Pancreas (tissue), 10 donors: Measurements from ENCODE around the gene ABCD3. TPM values are rescaled to one million over a fixed set of nuclear protein-coding genes. Genes with fewer than 3 reads are reported as not detected.

Experiments used
- ATAC-seq, 4 donors: fragments of 200-7000 bp; cut with Tn5 transposase; one replicate each; pipeline versions ENCODE4 v1.8.0 to v1.9.1; 2020; ENCODE audit warnings: mild to moderate bottlenecking in 4 of 4, moderate library complexity in 4 of 4
- DNase-seq, 6 donors: peaks; one replicate each; pipeline ENCODE4 v3.0.0-alpha.2; 2020
- FAIRE-seq: peaks from 2 replicates; lab custom pipeline; 2012; peaks lifted over from hg19 to GRCh38; lab: Jason Lieb, UNC
- H3K27ac ChIP-seq, 4 donors: fragments of 200-600 bp; sonication (generic); 1 replicate in 3 of 4; 2 replicates in 1 of 4; pipeline versions ENCODE4 v1.5.0 to v1.8.0; 2020
- H3K27me3 ChIP-seq, 4 donors: fragments of 200-600 bp; one replicate each; pipeline ENCODE4 v1.8.0; 2021
- H3K36me3 ChIP-seq, 3 donors: fragments of 200-600 bp; sonication (generic) in 1 of 3; one replicate each; pipeline versions ENCODE4 v1.5.0 to v1.8.0; 2020 to 2021
- H3K4me1 ChIP-seq, 3 donors: fragments of 200-600 bp; one replicate each; pipeline ENCODE4 v1.8.0; 2021
- H3K4me3 ChIP-seq, 4 donors: fragments of 200-600 bp; sonication (generic) in 2 of 4; one replicate each; pipeline versions ENCODE4 v1.5.0 to v1.8.0; 2020 to 2021
- H3K9me3 ChIP-seq, 4 donors: fragments of 200-600 bp; one replicate each; pipeline ENCODE4 v1.8.0; 2021
- CTCF ChIP-seq, 4 donors: fragments of 200-600 bp; sonication (generic) in 3 of 4; IDR thresholded peaks; one replicate each; pipeline versions ENCODE4 v1.5.0 to v1.8.0; 2021; ENCODE audit warnings: antibody characterized with exemption in 4 of 4
- WGBS, 2 donors: extraction: QIAGEN DNeasy Blood & Tissue Kit; methylation state at CpG; one replicate each; pipeline ENCODE4 v1.1.7; 2013; 5-methylcytosine and 5-hydroxymethylcytosine counted together
- intact Hi-C, 3 donors: fragments of 100-400 bp; cut with DNase I; formaldehyde crosslinking; loops; one replicate each; pipeline versions ENCODE4 v1.11.1 to v1.14.2; 2022
- polyA plus RNA-seq, 2 donors: library from polyadenylated mRNA; stranded (reverse); fragments of 200-250 nt; gene quantifications; one replicate each; pipeline ENCODE4 v1.2.3, GENCODE V29; 2013
- total RNA-seq, 6 donors: library from RNA; stranded (reverse); fragmentation: NEBNext Ultra II Directional in 4 of 6; extraction: Animal tissue kit (Norgen Biotek cat#: 25700) in 4 of 6; gene quantifications; one replicate each; pipeline versions ENCODE4 v1.2.1 to v1.2.4, GENCODE V29; 2021 to 2023
- donor health status: healthy with polysubstance abuse.
- donor health status: DM: no; HTN: no; CAD: no; lungs with moderate emphysema.
- donor health status: DM: no; HTN: no; CAD: no.
- donor health status: control.
- donor health status: control.
- donor health status: Bipolar disorder and iron deficiency.
- donor health status: DM: yes; HTN: yes; CAD: no.
- donor health status: DM: no; HTN: no; CAD: no.
- donor health status: DM: no; HTN: no; CAD: no.
- donor health status: DM: yes; HTN: yes; CAD: no.

Gene ABCD3
- total and polyA plus RNA-seq, 8 donors: 11.7 to 35.8 (median 30.8) TPM

GRCh38 chr1:94527447-94528031 is 109.3 kb downstream of the ABCD3 start:
- Histone ChIP-seq H3K4me3 (no peak overlapping the region), H3K4me1 (peaks cover 0 to 9% (median 0%) of the 10 kb centered on the region in 3 donors), H3K36me3 (peaks cover 0 to 14% (median 0%) of the 10 kb centered on the region in 3 donors), H3K27me3 (no peaks in the 10 kb centered on the region), H3K27ac (peak overlapping the region in 2 of 4 donors; percentile 1 to 50), H3K9me3 (no peaks in the 10 kb centered on the region)
- TF ChIP-seq CTCF (IDR thresholded peaks at IDR 0.05): no peak
- intact Hi-C loops: loop anchor here in 1 of 3 donors (5.0 to 10.0 kb wide), 2 partner anchors 280 to 517 kb away; no protein-coding TSS in a partner anchor
- WGBS, 2 donors: 0 to 5% methylated on average over 1 of the region's 1 CpG
- peak in 1 of 6 donors; percentile 60 for DNase-seq
- peak; percentile 63 to 76 (median 72) for ATAC-seq
- no peak for FAIRE-seq

GRCh38 chr1:94528299-94528698 is 110.1 kb downstream of the ABCD3 start:
- Histone ChIP-seq H3K27me3 (no peaks in the 10 kb centered on the region), H3K4me3 (no peak overlapping the region), H3K4me1 (peaks cover 0 to 9% (median 0%) of the 10 kb centered on the region in 3 donors), H3K9me3 (no peaks in the 10 kb centered on the region), H3K36me3 (peaks cover 0 to 19% (median 0%) of the 10 kb centered on the region in 3 donors), H3K27ac (peak overlapping the region in 2 of 4 donors; percentile 1 to 50)
- WGBS, 2 donors: 60 to 72% methylated on average over 1 of the region's 1 CpG
- TF ChIP-seq CTCF (IDR thresholded peaks at IDR 0.05): no peak
- ATAC-seq (peak in 1 of 4 donors; percentile 32), FAIRE-seq (no peak), DNase-seq (no peak)
- intact Hi-C loops: loop anchor here in 1 of 3 donors (5.0 to 10.0 kb wide), 2 partner anchors 279 to 517 kb away; no protein-coding TSS in a partner anchor

GRCh38 chr1:94528826-94529225 is 110.6 kb downstream of the ABCD3 start:
- H3K4me3 ChIP-seq: no peak overlapping the region
- H3K27ac ChIP-seq: no peak overlapping the region
- TF ChIP-seq CTCF (IDR thresholded peaks at IDR 0.05): no peak
- no peaks in the 10 kb centered on the region for H3K27me3 ChIP-seq
- 94 to 100% methylated on average over 5 of the region's 5 CpGs for WGBS, 2 donors
- H3K36me3 ChIP-seq: peaks cover 0 to 19% (median 0%) of the 10 kb centered on the region in 3 donors
- no peaks in the 10 kb centered on the region for H3K9me3 ChIP-seq
- ATAC-seq (no peak), FAIRE-seq (no peak), DNase-seq (no peak)
- H3K4me1 ChIP-seq: peaks cover 0 to 9% (median 0%) of the 10 kb centered on the region in 3 donors
- intact Hi-C loops: loop anchor here in 1 of 3 donors (5.0 to 10.0 kb wide), 2 partner anchors 278 to 516 kb away; no protein-coding TSS in a partner anchor

- WGBS, 2 donors: 95 to 98% methylated on average over 2 of the region's 2 CpGs
- no peak overlapping the region for H3K27ac ChIP-seq
- peaks cover 0 to 12% (median 0%) of the 10 kb centered on the region in 3 donors for H3K4me1 ChIP-seq
- no peaks in the 10 kb centered on the region for H3K9me3 ChIP-seq
- no peak for TF ChIP-seq CTCF (IDR thresholded peaks at IDR 0.05)
- intact Hi-C loops: loop anchor here in 1 of 3 donors (5.0 to 10.0 kb wide), 2 partner anchors 278 to 515 kb away; no protein-coding TSS in a partner anchor
- H3K36me3 ChIP-seq: peaks cover 0 to 19% (median 0%) of the 10 kb centered on the region in 3 donors
- H3K27me3 ChIP-seq: no peaks in the 10 kb centered on the region
- FAIRE-seq (no peak), DNase-seq (no peak), ATAC-seq (no peak)
- no peak overlapping the region for H3K4me3 ChIP-seq
These were observed 111.2 kb downstream of the ABCD3 start for GRCh38 chr1:94529416-94529815.
